ENCODE measurements around the gene FAM120A.
A peak's percentile ranks its signal among the peaks of the same experiment; 100 is the strongest.

Gene FAM120A

DNA sequence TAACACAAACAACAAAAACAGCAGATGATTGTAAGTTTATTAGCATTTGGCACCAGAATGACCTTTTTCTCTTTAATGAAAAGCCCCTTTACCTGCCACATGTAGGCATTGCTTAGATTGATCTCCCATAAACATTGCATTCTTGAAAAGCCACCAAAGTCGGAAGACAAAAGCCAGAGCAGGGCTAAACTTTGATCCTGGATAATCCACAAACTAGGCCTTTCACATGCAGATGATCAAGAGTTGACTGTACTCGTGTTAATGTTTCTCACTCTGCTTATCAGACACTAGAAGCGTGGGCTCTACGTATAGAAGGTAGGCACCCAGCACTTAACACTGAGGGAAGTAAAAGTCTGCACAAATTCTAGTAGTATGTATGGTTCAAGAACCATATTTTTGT, 103.9 kb downstream of the FAM120A start:
- Histone ChIP-seq H3K27ac (ENCODE audit: low read length) (no peak overlapping the region), H3K9me3 (ENCODE audit: control insufficient read depth in 2 of 2, low read length in 2 of 2) (no peaks in the 10 kb centered on the region), H3K4me3 (ENCODE audit: low read length in 2 of 2) (no peak overlapping the region), H3K27me3 (ENCODE audit: control insufficient read depth in 1 of 2, insufficient read depth in 2 of 2, low read length in 2 of 2) (no peaks in the 10 kb centered on the region), H3K36me3 (ENCODE audit: control insufficient read depth in 2 of 2, insufficient read depth in 2 of 2, low read length in 2 of 2) (peaks cover 34 to 37% of the 10 kb centered on the region in 2 donors), H3K9ac (ENCODE audit: low read length in 2 of 2) (no peak overlapping the region), H3K4me1 (ENCODE audit: control insufficient read depth, insufficient read depth, low read length) (peaks cover 8% of the 10 kb centered on the region)

DNA sequence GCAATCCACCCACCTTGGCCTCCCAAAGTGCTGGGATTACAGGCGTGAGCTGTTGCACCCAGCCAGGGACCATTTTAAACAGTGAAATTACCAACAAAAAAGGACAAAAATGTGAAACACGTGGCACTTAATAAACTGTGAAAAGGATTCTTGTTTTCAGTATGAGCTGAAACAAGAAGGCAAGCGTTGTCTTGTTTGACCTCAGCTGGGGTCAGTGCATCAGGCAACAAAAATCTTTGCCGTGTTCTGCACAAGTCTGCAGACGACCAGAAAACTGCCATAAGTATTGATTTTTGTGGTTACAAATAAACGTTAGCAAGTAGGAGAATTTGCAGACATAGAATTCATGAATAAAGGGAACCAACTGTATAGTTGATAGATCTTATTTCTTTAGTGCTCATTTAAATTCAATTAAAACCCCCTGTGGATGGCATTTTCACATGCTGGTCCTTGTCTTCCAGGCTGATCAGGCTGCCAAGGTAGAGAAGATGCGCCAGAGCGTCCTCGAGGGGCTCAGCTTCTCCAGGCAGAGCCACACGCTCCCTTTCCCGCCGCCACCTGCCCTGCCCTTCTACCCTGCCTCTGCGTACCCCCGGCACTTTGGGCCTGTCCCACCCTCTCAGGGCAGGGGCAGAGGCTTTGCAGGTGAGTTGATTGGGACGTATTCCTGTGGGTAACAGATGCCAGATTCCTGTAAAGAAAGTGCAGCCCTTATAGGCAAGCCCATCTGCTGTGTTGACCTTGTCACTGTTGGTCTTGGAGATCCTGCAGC, 106.1 kb downstream of the FAM120A start:
- H3K4me3 ChIP-seq (ENCODE audit: low read length in 2 of 2), result no peak overlapping the region
- peaks cover 34 to 35% of the 10 kb centered on the region in 2 donors for H3K36me3 ChIP-seq (ENCODE audit: control insufficient read depth in 2 of 2, insufficient read depth in 2 of 2, low read length in 2 of 2)
- H3K9ac ChIP-seq (ENCODE audit: low read length in 2 of 2), result no peak overlapping the region
- peaks cover 8% of the 10 kb centered on the region for H3K4me1 ChIP-seq (ENCODE audit: control insufficient read depth, insufficient read depth, low read length)
- no peaks in the 10 kb centered on the region for H3K27me3 ChIP-seq (ENCODE audit: control insufficient read depth in 1 of 2, insufficient read depth in 2 of 2, low read length in 2 of 2)
- no peak overlapping the region for H3K27ac ChIP-seq (ENCODE audit: low read length)
- no peaks in the 10 kb centered on the region for H3K9me3 ChIP-seq (ENCODE audit: control insufficient read depth in 2 of 2, low read length in 2 of 2)

DNA sequence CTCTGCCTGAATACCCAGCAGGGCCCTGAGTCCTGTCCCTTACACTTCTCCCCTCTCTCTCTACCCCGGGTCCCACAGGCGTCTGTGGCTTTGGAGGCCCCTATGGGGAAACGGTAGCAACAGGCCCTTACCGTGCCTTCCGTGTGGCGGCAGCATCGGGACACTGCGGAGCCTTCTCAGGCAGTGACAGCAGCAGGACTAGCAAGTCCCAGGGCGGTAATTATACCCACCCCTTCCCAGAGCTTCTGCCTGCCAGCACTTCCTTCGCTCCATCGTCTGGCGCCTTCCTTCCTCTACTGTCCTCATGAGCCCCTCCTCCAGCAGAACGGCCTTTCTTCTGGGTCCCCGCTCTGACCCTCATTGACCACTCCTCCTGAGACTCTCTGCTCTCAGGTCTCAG, 107.0 kb downstream of the FAM120A start:
- Histone ChIP-seq H3K9me3 (ENCODE audit: control insufficient read depth in 2 of 2, low read length in 2 of 2) (no peaks in the 10 kb centered on the region), H3K4me3 (ENCODE audit: low read length in 2 of 2) (no peak overlapping the region), H3K9ac (ENCODE audit: low read length in 2 of 2) (no peak overlapping the region), H3K36me3 (ENCODE audit: control insufficient read depth in 2 of 2, insufficient read depth in 2 of 2, low read length in 2 of 2) (peaks cover 34 to 42% of the 10 kb centered on the region in 2 donors), H3K27me3 (ENCODE audit: control insufficient read depth in 1 of 2, insufficient read depth in 2 of 2, low read length in 2 of 2) (no peaks in the 10 kb centered on the region), H3K27ac (ENCODE audit: low read length) (no peak overlapping the region), H3K4me1 (ENCODE audit: control insufficient read depth, insufficient read depth, low read length) (peaks cover 8% of the 10 kb centered on the region)

DNA sequence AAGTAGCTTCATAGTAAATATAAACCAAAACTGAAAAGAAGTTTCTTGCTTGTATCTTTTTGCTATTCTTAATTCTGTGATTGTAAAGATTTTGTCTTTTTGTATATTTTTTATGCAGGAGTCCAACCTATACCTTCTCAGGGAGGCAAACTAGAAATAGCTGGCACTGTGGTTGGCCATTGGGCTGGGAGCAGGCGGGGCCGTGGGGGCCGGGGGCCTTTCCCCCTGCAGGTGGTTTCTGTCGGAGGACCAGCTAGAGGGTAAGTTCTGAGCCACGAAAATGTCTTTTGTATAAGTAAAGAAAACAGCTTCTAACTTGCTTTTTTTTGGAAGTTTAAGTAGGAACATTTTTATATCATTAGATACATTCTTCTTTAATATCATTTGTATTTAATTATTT, 109.5 kb downstream of the FAM120A start:
- no peak overlapping the region for H3K27ac ChIP-seq (ENCODE audit: low read length)
- no peak overlapping the region for H3K9ac ChIP-seq (ENCODE audit: low read length in 2 of 2)
- no peaks in the 10 kb centered on the region for H3K9me3 ChIP-seq (ENCODE audit: control insufficient read depth in 2 of 2, low read length in 2 of 2)
- no peaks in the 10 kb centered on the region for H3K27me3 ChIP-seq (ENCODE audit: control insufficient read depth in 1 of 2, insufficient read depth in 2 of 2, low read length in 2 of 2)
- no peaks in the 10 kb centered on the region for H3K4me1 ChIP-seq (ENCODE audit: control insufficient read depth, insufficient read depth, low read length)
- no peak overlapping the region for H3K4me3 ChIP-seq (ENCODE audit: low read length in 2 of 2)
- H3K36me3 ChIP-seq (ENCODE audit: control insufficient read depth in 2 of 2, insufficient read depth in 2 of 2, low read length in 2 of 2), result peaks cover 40 to 44% of the 10 kb centered on the region in 2 donors

DNA sequence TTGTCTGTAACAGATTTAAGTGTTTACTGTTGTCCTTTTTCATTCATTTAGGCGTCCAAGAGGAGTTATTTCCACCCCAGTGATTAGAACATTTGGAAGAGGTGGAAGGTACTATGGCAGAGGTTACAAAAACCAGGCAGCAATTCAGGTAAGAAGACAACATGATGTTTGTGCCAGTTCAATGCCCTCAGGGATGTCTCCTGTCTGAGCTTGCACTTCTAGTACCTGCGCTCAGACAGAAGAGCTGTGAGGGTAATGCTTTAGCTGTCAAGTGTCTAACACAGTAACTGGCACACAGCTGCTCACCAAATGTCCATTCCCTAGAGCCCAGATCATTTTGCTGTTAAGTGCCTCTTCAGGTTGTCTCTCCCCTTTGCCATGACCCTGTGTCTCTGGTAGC, 110.7 kb downstream of the FAM120A start:
- Histone ChIP-seq H3K36me3 (ENCODE audit: control insufficient read depth in 2 of 2, insufficient read depth in 2 of 2, low read length in 2 of 2) (peaks cover 40 to 41% of the 10 kb centered on the region in 2 donors), H3K4me3 (ENCODE audit: low read length in 2 of 2) (no peak overlapping the region), H3K4me1 (ENCODE audit: control insufficient read depth, insufficient read depth, low read length) (peaks cover 5% of the 10 kb centered on the region), H3K9ac (ENCODE audit: low read length in 2 of 2) (no peak overlapping the region), H3K27ac (ENCODE audit: low read length) (no peak overlapping the region), H3K27me3 (ENCODE audit: control insufficient read depth in 1 of 2, insufficient read depth in 2 of 2, low read length in 2 of 2) (no peaks in the 10 kb centered on the region), H3K9me3 (ENCODE audit: control insufficient read depth in 2 of 2, low read length in 2 of 2) (no peaks in the 10 kb centered on the region)

DNA sequence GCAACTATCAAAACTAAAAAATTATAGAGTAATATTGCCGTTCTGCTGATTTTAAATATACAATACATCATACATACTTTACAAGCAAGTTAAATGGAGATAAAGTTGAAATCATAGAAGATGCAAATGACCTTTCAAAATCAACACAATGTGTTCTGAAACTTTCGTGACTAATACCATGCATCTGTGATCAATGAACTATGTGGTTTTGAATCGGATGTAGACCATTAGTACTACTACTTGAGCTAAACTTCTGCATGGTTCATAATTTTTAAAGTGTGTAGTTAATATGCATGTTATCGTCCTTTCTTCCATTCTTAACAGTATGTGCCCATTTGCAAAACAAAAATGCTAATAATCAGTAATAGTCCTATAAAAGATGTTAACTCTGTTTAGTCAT, 113.6 kb downstream of the FAM120A start:
- H3K9ac ChIP-seq (ENCODE audit: low read length in 2 of 2), result no peak overlapping the region
- H3K27ac ChIP-seq (ENCODE audit: low read length), result no peak overlapping the region
- no peak overlapping the region for H3K4me3 ChIP-seq (ENCODE audit: low read length in 2 of 2)
- H3K36me3 ChIP-seq (ENCODE audit: control insufficient read depth in 2 of 2, insufficient read depth in 2 of 2, low read length in 2 of 2), result peaks cover 16 to 22% of the 10 kb centered on the region in 2 donors
- H3K9me3 ChIP-seq (ENCODE audit: control insufficient read depth in 2 of 2, low read length in 2 of 2), result no peaks in the 10 kb centered on the region
- H3K4me1 ChIP-seq (ENCODE audit: control insufficient read depth, insufficient read depth, low read length), result peaks cover 11% of the 10 kb centered on the region
- no peaks in the 10 kb centered on the region for H3K27me3 ChIP-seq (ENCODE audit: control insufficient read depth in 1 of 2, insufficient read depth in 2 of 2, low read length in 2 of 2)

DNA sequence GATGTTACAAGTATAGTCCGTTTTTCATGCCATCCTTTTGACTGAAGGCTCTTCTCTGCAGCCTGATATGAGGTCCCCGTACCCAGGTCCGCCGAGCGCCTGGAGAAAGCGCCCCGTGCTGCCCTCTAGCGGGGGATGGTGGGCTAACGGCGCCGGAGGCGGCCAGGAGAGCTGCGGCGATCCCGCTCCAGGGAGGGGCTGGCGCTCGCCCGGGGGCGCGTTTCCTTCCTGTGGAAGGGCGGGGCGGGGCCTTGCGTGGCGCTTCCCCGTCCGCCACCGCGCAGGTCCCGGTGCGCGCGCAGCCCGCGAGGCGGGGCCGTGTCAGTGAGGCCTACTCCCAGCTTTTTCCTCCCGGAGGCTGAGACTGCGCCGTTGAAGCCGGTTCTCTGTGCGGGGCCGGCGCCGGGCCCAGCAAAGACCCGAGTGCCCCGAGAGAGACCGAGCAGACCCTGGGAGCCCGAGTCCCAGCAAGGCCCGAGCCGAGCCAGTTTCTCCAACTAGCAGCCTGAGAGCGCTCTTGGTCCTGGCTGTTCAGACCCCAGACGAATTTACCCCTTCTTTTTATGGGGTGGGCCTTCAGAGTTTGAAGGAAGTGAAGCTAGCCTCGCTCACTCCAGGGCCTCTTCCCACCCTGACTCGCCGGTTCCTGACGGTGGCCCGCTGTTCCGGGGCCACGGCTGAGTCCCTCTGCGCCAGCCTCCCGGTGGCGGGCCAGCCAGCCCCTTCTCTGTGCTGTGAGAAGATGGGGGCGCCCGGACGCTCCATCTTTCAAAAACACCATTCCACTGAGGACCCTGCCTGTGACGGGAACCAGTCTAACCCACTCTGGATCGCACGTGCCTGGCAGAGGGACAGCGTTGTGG, 115.2 kb downstream of the FAM120A start:
- Histone ChIP-seq H3K4me1 (ENCODE audit: control insufficient read depth, insufficient read depth, low read length) (peaks cover 11% of the 10 kb centered on the region), H3K36me3 (ENCODE audit: control insufficient read depth in 2 of 2, insufficient read depth in 2 of 2, low read length in 2 of 2) (peaks cover 16 to 20% of the 10 kb centered on the region in 2 donors), H3K4me3 (ENCODE audit: low read length in 2 of 2) (peak overlapping the region; percentile 66 to 82), H3K27me3 (ENCODE audit: control insufficient read depth in 1 of 2, insufficient read depth in 2 of 2, low read length in 2 of 2) (no peaks in the 10 kb centered on the region), H3K9ac (ENCODE audit: low read length in 2 of 2) (peak overlapping the region; percentile 95 to 98), H3K9me3 (ENCODE audit: control insufficient read depth in 2 of 2, low read length in 2 of 2) (no peaks in the 10 kb centered on the region), H3K27ac (ENCODE audit: low read length) (peak overlapping the region; percentile 97)

DNA sequence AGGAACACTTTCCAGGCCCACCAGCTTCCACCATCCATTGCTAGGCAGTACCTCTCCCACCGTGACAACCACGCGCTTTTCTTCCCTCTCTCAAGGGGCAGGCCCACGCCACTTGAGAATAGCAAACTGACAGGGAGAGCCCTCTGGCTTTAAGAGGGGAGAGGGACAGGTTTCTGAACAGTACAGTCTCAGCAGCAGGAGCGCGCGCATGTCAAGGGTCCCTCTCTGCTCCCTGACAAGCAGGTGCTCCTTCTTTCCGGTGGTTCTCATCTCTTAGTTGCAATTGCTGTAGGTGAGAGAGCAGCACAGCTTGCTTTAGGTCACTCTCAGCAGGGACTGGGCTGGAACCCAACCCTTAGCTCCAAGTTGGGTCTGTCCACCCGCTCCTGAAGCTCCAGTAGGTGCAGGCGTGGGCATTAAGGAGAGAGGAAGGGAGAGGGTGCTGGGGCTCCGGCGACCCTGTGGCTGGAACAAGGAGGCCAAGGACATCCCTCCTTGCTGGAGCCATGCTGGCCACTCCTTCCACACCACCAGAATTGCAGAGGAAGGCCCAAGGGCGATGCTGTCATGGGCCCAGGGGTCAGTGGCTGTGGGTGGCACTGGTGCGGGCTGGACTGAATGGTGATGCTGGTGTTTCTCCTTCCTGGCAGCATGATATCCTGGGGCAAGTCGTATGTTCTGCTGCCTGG, 115.9 kb downstream of the FAM120A start:
- H3K27ac ChIP-seq (ENCODE audit: low read length), result peak overlapping the region; percentile 97
- peak overlapping the region; percentile 95 to 98 for H3K9ac ChIP-seq (ENCODE audit: low read length in 2 of 2)
- peak overlapping the region; percentile 66 to 82 for H3K4me3 ChIP-seq (ENCODE audit: low read length in 2 of 2)
- H3K4me1 ChIP-seq (ENCODE audit: control insufficient read depth, insufficient read depth, low read length), result peaks cover 11% of the 10 kb centered on the region
- no peaks in the 10 kb centered on the region for H3K27me3 ChIP-seq (ENCODE audit: control insufficient read depth in 1 of 2, insufficient read depth in 2 of 2, low read length in 2 of 2)
- peaks cover 9 to 14% of the 10 kb centered on the region in 2 donors for H3K36me3 ChIP-seq (ENCODE audit: control insufficient read depth in 2 of 2, insufficient read depth in 2 of 2, low read length in 2 of 2)
- no peaks in the 10 kb centered on the region for H3K9me3 ChIP-seq (ENCODE audit: control insufficient read depth in 2 of 2, low read length in 2 of 2)

DNA sequence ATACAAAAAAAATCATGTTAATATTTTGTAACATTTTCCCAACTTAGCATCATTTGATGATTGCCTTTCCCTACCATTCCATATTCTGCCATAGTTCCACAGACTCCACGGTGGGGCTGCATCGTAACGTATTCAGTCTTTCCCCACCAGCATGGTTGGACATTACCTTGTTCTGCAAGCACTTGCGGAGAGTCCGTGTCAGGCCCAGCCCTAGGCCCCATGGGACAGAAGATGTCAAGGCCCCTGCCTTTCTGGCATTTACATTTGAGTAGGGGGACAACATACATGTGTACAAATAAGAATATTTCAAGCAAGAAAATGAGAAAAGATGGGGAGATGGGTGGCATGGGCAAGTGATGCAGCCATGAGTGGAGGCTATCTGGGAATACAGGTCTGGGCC, 116.7 kb downstream of the FAM120A start:
- no peak overlapping the region for H3K9ac ChIP-seq (ENCODE audit: low read length in 2 of 2)
- peaks cover 8 to 9% of the 10 kb centered on the region in 2 donors for H3K36me3 ChIP-seq (ENCODE audit: control insufficient read depth in 2 of 2, insufficient read depth in 2 of 2, low read length in 2 of 2)
- no peaks in the 10 kb centered on the region for H3K27me3 ChIP-seq (ENCODE audit: control insufficient read depth in 1 of 2, insufficient read depth in 2 of 2, low read length in 2 of 2)
- H3K27ac ChIP-seq (ENCODE audit: low read length), result no peak overlapping the region
- H3K4me1 ChIP-seq (ENCODE audit: control insufficient read depth, insufficient read depth, low read length), result peaks cover 11% of the 10 kb centered on the region
- H3K9me3 ChIP-seq (ENCODE audit: control insufficient read depth in 2 of 2, low read length in 2 of 2), result no peaks in the 10 kb centered on the region
- H3K4me3 ChIP-seq (ENCODE audit: low read length in 2 of 2), result no peak overlapping the region

DNA sequence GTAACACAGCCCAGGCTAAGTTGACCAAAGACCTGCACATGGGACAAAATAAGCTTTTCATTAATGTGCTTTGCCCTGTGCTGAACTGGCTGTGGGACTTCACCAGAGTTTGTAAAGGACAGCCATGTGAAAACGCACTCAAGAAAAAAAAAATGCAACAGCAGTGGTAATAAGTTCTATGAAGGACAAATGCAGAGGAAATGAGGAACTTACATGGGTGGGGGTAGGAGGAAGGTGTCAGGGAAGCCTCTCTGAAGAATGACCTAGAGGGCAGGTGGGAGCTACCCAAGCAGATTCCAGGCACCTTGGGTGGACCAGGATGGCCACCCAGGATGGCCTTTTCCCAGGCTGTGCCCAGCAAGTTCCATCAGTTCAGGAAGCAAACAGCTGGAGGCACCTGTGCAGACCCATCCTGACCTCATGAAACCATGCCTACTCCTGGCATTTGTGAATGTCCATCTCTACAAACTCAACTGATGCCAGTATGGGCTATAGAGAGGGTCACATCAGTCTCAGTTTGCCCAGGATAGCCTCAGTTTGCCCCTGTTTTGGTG, 118.2 kb downstream of the FAM120A start:
- Histone ChIP-seq H3K27ac (ENCODE audit: low read length) (no peak overlapping the region), H3K27me3 (ENCODE audit: control insufficient read depth in 1 of 2, insufficient read depth in 2 of 2, low read length in 2 of 2) (no peaks in the 10 kb centered on the region), H3K9ac (ENCODE audit: low read length in 2 of 2) (no peak overlapping the region), H3K9me3 (ENCODE audit: control insufficient read depth in 2 of 2, low read length in 2 of 2) (no peaks in the 10 kb centered on the region), H3K4me1 (ENCODE audit: control insufficient read depth, insufficient read depth, low read length) (peaks cover 15% of the 10 kb centered on the region), H3K4me3 (ENCODE audit: low read length in 2 of 2) (no peak overlapping the region), H3K36me3 (ENCODE audit: control insufficient read depth in 2 of 2, insufficient read depth in 2 of 2, low read length in 2 of 2) (no peaks in the 10 kb centered on the region)

Data from stomach smooth muscle (tissue), 2 donors.